Measurements from ENCODE around the gene MED12. TPM values are rescaled to one million over a fixed set of nuclear protein-coding genes. Genes with fewer than 3 reads are reported as not detected.

MED12 gene
- total and polyA plus RNA-seq, 8 donors, result 12.2 to 25.7 (median 17.5) TPM

GRCh38 chrX:71082822-71083221 lies 35.6 kb upstream of the MED12 start:
- FAIRE-seq (no peak), DNase-seq (no peak), ATAC-seq (no peak)
- H3K27me3 ChIP-seq, result peaks cover 0 to 5% (median 2%) of the 10 kb centered on the region in 4 donors
- no peak overlapping the region for H3K27ac ChIP-seq
- no peaks in the 10 kb centered on the region for H3K4me1 ChIP-seq
- 57 to 61% methylated on average over 4 of the region's 4 CpGs for WGBS, 2 donors
- TF ChIP-seq, protein P1, sequence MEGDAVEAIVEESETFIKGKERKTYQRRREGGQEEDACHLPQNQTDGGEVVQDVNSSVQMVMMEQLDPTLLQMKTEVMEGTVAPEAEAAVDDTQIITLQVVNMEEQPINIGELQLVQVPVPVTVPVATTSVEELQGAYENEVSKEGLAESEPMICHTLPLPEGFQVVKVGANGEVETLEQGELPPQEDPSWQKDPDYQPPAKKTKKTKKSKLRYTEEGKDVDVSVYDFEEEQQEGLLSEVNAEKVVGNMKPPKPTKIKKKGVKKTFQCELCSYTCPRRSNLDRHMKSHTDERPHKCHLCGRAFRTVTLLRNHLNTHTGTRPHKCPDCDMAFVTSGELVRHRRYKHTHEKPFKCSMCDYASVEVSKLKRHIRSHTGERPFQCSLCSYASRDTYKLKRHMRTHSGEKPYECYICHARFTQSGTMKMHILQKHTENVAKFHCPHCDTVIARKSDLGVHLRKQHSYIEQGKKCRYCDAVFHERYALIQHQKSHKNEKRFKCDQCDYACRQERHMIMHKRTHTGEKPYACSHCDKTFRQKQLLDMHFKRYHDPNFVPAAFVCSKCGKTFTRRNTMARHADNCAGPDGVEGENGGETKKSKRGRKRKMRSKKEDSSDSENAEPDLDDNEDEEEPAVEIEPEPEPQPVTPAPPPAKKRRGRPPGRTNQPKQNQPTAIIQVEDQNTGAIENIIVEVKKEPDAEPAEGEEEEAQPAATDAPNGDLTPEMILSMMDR (IDR thresholded peaks at IDR 0.05), result no peak
- no peaks in the 10 kb centered on the region for H3K36me3 ChIP-seq
- no peak overlapping the region for H3K4me3 ChIP-seq
- intact Hi-C loops (cut with DNase I), result no loop called here
- H3K9me3 ChIP-seq, result no peaks in the 10 kb centered on the region

DNA sequence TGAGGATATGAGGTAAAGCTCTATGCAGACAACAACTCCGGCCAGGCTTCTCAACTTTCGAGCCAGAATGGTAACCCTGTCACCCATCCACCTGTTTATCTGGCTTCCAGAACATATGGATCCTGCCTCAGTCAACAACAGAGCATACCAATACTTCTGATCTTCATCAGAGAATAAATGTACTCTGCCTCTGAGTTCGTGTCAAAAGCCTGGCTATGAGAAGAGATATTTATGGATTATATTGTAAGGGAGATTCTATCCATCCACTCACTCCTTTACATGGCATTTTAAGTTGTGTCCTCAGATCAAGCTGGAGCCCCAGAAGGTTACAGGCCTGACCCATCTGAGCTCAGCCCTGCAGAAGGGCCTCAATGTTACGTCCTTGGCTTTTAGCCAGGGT lies 32.5 kb upstream of the MED12 start:
- Histone ChIP-seq H3K36me3 (no peaks in the 10 kb centered on the region), H3K9me3 (no peaks in the 10 kb centered on the region), H3K4me1 (no peaks in the 10 kb centered on the region), H3K27ac (no peak overlapping the region), H3K4me3 (no peak overlapping the region), H3K27me3 (peaks cover 0 to 5% (median 0%) of the 10 kb centered on the region in 4 donors)
- TF ChIP-seq, protein P1 (IDR thresholded peaks at IDR 0.05), result no peak
- FAIRE-seq, result no peak
- DNase-seq, result no peak
- 50 to 61% methylated on average over 4 of the region's 4 CpGs for WGBS, 2 donors
- ATAC-seq, result no peak
- intact Hi-C loops (cut with DNase I), result no loop called here

- H3K27me3 ChIP-seq, result no peaks in the 10 kb centered on the region
- H3K4me1 ChIP-seq, result no peaks in the 10 kb centered on the region
- 68 to 86% methylated on average over 5 of the region's 5 CpGs for WGBS, 2 donors
- no peaks in the 10 kb centered on the region for H3K36me3 ChIP-seq
- no peak overlapping the region for H3K27ac ChIP-seq
- ATAC-seq, result no peak
- TF ChIP-seq, protein P1 (IDR thresholded peaks at IDR 0.05), result no peak
- DNase-seq, result no peak
- FAIRE-seq, result no peak
- intact Hi-C loops (cut with DNase I), result no loop called here
- H3K4me3 ChIP-seq, result no peak overlapping the region
- H3K9me3 ChIP-seq, result no peaks in the 10 kb centered on the region
Measured at GRCh38 chrX:71091263-71091662, 27.1 kb upstream of the MED12 start.

DNA sequence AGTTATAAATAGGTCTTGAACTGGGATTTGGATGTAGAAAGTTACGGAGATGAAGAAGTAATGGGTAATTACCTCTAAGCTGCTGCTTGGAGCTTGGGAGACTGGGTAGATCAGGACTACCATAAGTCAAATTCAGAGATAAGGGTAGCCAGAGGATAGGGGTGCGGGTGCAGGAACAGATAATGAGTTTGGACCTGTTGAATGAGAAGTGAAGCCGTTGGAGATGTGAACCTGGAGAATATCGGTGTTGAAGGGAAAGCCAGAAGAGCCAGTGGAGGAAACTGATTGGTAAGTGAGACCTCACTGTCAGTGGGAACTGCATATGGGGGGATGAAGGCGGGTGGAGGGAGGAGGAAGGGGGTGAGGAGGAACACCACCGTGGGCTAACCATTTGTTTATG lies 23.4 kb upstream of the MED12 start:
- ATAC-seq (no peak), FAIRE-seq (no peak), DNase-seq (no peak)
- TF ChIP-seq, protein P1 (IDR thresholded peaks at IDR 0.05), result no peak
- H3K27ac ChIP-seq, result no peak overlapping the region
- no peaks in the 10 kb centered on the region for H3K9me3 ChIP-seq
- no peaks in the 10 kb centered on the region for H3K4me1 ChIP-seq
- H3K36me3 ChIP-seq, result no peaks in the 10 kb centered on the region
- peak overlapping the region; percentile 5 to 50 (median 33) for H3K4me3 ChIP-seq
- H3K27me3 ChIP-seq, result no peaks in the 10 kb centered on the region
- intact Hi-C loops (cut with DNase I), result no loop called here
- WGBS, 2 donors, result 17 to 35% methylated on average over 6 of the region's 6 CpGs

DNA sequence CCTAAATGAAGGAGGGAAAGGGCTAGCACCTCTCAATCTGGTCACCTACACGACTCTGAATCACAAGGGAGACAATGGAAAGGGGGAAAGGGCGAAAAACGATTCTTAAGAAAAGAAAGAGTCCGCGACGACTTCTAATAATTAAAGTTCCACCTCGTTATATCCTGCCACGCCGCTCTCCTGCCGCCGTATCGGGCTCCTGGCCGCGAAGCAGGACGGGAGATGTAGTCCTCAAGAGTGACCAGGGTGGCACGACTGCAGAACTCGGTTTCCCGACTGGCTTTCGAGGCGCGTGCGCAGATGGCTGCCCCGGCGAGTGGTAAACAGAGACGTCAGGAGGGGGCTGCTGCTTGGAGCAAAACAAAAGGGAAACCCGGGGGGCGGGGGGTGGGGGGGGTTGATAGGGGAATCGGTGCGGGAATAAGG lies 22.8 kb upstream of the MED12 start, which contains the start of gene FOXO4:
Gene FOXO4 (plus strand): TSS at position 297 of the 426 bp plus-strand sequence. CDS start 678 bp downstream, outside the sequence.
- H3K27ac ChIP-seq, result peak within 1 kb of the TSS in 2 of 4 donors; percentile 47 to 60
- peak; percentile 86 to 95 (median 90) for DNase-seq
- ATAC-seq, result peak; percentile 95 to 98 (median 96)
- H3K9me3 ChIP-seq, result no peaks in the 10 kb centered on the region
- H3K4me1 ChIP-seq, result no peaks in the 10 kb centered on the region
- FAIRE-seq, result peak; percentile 23
- 1 to 9% methylated on average over 29 of the region's 29 CpGs for WGBS, 2 donors
- TF ChIP-seq, protein P1 (IDR thresholded peaks at IDR 0.05), result no peak
- H3K4me3 ChIP-seq, result peak within 1 kb of the TSS; percentile 21 to 50 (median 45)
- H3K27me3 ChIP-seq, result no peaks in the 10 kb centered on the region
- intact Hi-C loops (cut with DNase I), result no loop called here
- H3K36me3 ChIP-seq, result no peaks in the 10 kb centered on the region
